Spinal cord (tissue), 4 donors: ENCODE data around the gene PCGF6. TPM values are rescaled to one million over a fixed set of nuclear protein-coding genes. Genes with fewer than 3 reads are reported as not detected.

ENCODE experiments used
- polyA plus RNA-seq, 2 donors: library from polyadenylated mRNA; unstranded; fragments of 120-200 nt; gene quantifications; one replicate each; pipeline ENCODE4 v1.2.1, GENCODE V29; 2013; ENCODE audit not compliant: insufficient read length in 2 of 2
- small RNA-seq: library from RNA; depleted of rRNA; stranded (forward); fragments of <200 nt; gene quantifications from one replicate; pipeline ENCODE3, GENCODE V24; 2014; ENCODE audit warnings: low replicate concordance
- total RNA-seq, 2 donors: library from RNA; depleted of rRNA in 1 of 2; stranded (reverse); fragments of 120-200 nt in 1 of 2; fragments of >200 nt in 1 of 2; gene quantifications; one replicate each; pipeline versions ENCODE4 v1.2.3 to v1.2.4, GENCODE V29; 2013 to 2014

PCGF6 gene
- total and polyA plus RNA-seq, 4 donors, result 11.2 to 11.8 (median 11.3) TPM

Small RNA genes within 50 kb of the gene (small RNA-seq; reads per million reads assigned to genes)
- gene RNU11-3P, result not detected

Other genes starting within 250 kb of the PCGF6 start
- gene NT5C2, start 157.9 kb downstream of the PCGF6 start, total RNA-seq, result 100 to 1,000 TPM in 1 of 2 donors, 10 to 100 TPM in 1; 89.2 to 118 TPM
- 10 to 100 TPM; 92.1 to 96.2 TPM for gene NT5C2, start 157.9 kb downstream of the PCGF6 start, polyA plus RNA-seq
- gene RPEL1, start 105.3 kb downstream of the PCGF6 start, total RNA-seq, result under 1 TPM in 1 of 2 donors, not detected in 1; 0.11 TPM
- under 1 TPM in 1 of 2 donors, not detected in 1; 0.32 TPM for gene RPEL1, start 105.3 kb downstream of the PCGF6 start, polyA plus RNA-seq
- 100 to 1,000 TPM in 1 of 2 donors, 10 to 100 TPM in 1; 55.2 to 117 TPM for gene INA, start 74.0 kb downstream of the PCGF6 start, total RNA-seq
- gene INA, start 74.0 kb downstream of the PCGF6 start, polyA plus RNA-seq, result 100 to 1,000 TPM; 322 to 346 TPM
- 1 to 10 TPM; 6.1 to 6.9 TPM for gene TAF5, start 16.8 kb upstream of the PCGF6 start, total RNA-seq
- gene TAF5, start 16.8 kb upstream of the PCGF6 start, polyA plus RNA-seq, result 1 to 10 TPM; 6.0 to 7.3 TPM
- gene ATP5MK, start 45.3 kb upstream of the PCGF6 start, total RNA-seq, result 100 to 1,000 TPM; 166 to 433 TPM
- 100 to 1,000 TPM; 301 to 310 TPM for gene ATP5MK, start 45.3 kb upstream of the PCGF6 start, polyA plus RNA-seq
- gene PDCD11, start 45.5 kb upstream of the PCGF6 start, total RNA-seq, result 10 to 100 TPM; 20.3 to 26.4 TPM
- gene PDCD11, start 45.5 kb upstream of the PCGF6 start, polyA plus RNA-seq, result 10 to 100 TPM; 21.8 to 27.3 TPM
- gene CALHM2, start 101.2 kb upstream of the PCGF6 start, total RNA-seq, result 10 to 100 TPM in 1 of 2 donors, 1 to 10 TPM in 1; 6.2 to 13.5 TPM
- 10 to 100 TPM in 1 of 2 donors, 1 to 10 TPM in 1; 9.3 to 11.1 TPM for gene CALHM2, start 101.2 kb upstream of the PCGF6 start, polyA plus RNA-seq
- under 1 TPM; 0.06 to 0.20 TPM for gene CALHM1, start 107.8 kb upstream of the PCGF6 start, total RNA-seq
- under 1 TPM; 0.22 to 0.24 TPM for gene CALHM1, start 107.8 kb upstream of the PCGF6 start, polyA plus RNA-seq
- not detected for gene CALHM3, start 128.1 kb upstream of the PCGF6 start, total RNA-seq
- under 1 TPM in 1 of 2 donors, not detected in 1; 0.09 TPM for gene CALHM3, start 128.1 kb upstream of the PCGF6 start, polyA plus RNA-seq
- 10 to 100 TPM in 1 of 2 donors, 1 to 10 TPM in 1; 7.3 to 10.9 TPM for gene NEURL1, start 142.6 kb upstream of the PCGF6 start, total RNA-seq
- gene NEURL1, start 142.6 kb upstream of the PCGF6 start, polyA plus RNA-seq, result 10 to 100 TPM; 25.5 to 34.8 TPM